ENCODE measurements around the gene EPHA2. TPM values are rescaled to one million over a fixed set of nuclear protein-coding genes. Genes with fewer than 3 reads are reported as not detected.

Gene EPHA2
- total and polyA plus RNA-seq, 2 experiments from 2014 or later, result 7.5 to 51.2 TPM

GRCh38 chr1:16075337-16076030, 80.4 kb downstream of the EPHA2 start:
- Histone ChIP-seq H2AFZ (no peak overlapping the region), H3K4me2 (no peak overlapping the region), H3K4me1 (ENCODE audit: insufficient read depth) (peaks cover 6% of the 10 kb centered on the region; the same call in 1 of the 2 replicates), H4K20me1 (replicated peaks; ENCODE audit: insufficient read depth) (0 out of 2 replicates have a peak, but pooled peaks cover 3% of the 10 kb centered on the region), H3K9me2 (ENCODE audit: insufficient read depth) (no peaks in the 10 kb centered on the region), H3F3A (replicated peaks; ENCODE audit: low read depth) (no peaks in the 10 kb centered on the region), H3K27me3 (ENCODE audit: insufficient read depth) (peaks cover 45% of the 10 kb centered on the region), H3K27ac (ENCODE audit: low read depth) (no peak overlapping the region), H3K79me2 (replicated peaks; ENCODE audit: insufficient read depth) (no peaks in the 10 kb centered on the region), H3K4me3 (no peak overlapping the region), H3K36me3 (ENCODE audit: insufficient read depth) (no peaks in the 10 kb centered on the region)
- Mint-ChIP-seq H3K36me3 (ENCODE audit: low read depth) (no peaks in the 10 kb centered on the region), H3K27me3 (ENCODE audit: insufficient read depth, low read depth, poor library complexity) (peaks cover 32% of the 10 kb centered on the region), H3K4me1 (peaks cover 13% of the 10 kb centered on the region), H3K27ac (no peak overlapping the region), H3K4me3 (no peak overlapping the region), H3K9me3 (no peaks in the 10 kb centered on the region; the same call in 2 of the 3 replicates)
- TF ChIP-seq NANOG (IDR thresholded peaks at IDR 0.05; ENCODE audit: borderline replicate concordance) (no peak), CREB1 (CRISPR knock-in tag; IDR thresholded peaks at IDR 0.05; ENCODE audit: low read depth) (no peak), STAT1 (IDR thresholded peaks at IDR 0.05; ENCODE audit: unreplicated experiment) (no peak), POLR2AphosphoS5 (IDR thresholded peaks at IDR 0.05; ENCODE audit: low read depth) (no peak), ETS1 (IDR thresholded peaks at IDR 0.05) (no peak), JUNB (IDR thresholded peaks at IDR 0.05; ENCODE audit: unreplicated experiment) (no peak), EZH2phosphoT487 (IDR thresholded peaks at IDR 0.05; ENCODE audit: unreplicated experiment) (no peak), ZNF331 (CRISPR knock-in tag; IDR thresholded peaks at IDR 0.05; ENCODE audit: low read depth) (no peak), ZNF462 (CRISPR knock-in tag; IDR thresholded peaks at IDR 0.05) (no peak), REST (IDR thresholded peaks at IDR 0.05; ENCODE audit: unreplicated experiment) (no peak), EZH2 (IDR thresholded peaks at IDR 0.05; ENCODE audit: low read depth, unreplicated experiment) (no peak), ZNF114 (CRISPR knock-in tag; IDR thresholded peaks at IDR 0.05) (no peak)
- TF ChIP-seq, protein P1, sequence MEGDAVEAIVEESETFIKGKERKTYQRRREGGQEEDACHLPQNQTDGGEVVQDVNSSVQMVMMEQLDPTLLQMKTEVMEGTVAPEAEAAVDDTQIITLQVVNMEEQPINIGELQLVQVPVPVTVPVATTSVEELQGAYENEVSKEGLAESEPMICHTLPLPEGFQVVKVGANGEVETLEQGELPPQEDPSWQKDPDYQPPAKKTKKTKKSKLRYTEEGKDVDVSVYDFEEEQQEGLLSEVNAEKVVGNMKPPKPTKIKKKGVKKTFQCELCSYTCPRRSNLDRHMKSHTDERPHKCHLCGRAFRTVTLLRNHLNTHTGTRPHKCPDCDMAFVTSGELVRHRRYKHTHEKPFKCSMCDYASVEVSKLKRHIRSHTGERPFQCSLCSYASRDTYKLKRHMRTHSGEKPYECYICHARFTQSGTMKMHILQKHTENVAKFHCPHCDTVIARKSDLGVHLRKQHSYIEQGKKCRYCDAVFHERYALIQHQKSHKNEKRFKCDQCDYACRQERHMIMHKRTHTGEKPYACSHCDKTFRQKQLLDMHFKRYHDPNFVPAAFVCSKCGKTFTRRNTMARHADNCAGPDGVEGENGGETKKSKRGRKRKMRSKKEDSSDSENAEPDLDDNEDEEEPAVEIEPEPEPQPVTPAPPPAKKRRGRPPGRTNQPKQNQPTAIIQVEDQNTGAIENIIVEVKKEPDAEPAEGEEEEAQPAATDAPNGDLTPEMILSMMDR (conservative IDR thresholded peaks at IDR 0.05; ENCODE audit: low read depth in 2 of 2), result no peak
- no peak for ATAC-seq
- no peak for DNase-seq (ENCODE audit: low spot score)

Measured in GM23338 (cell line).